GM21390 (cell line): Measurements from ENCODE around the gene TBC1D1.
"Not testable (repeated sequence)": the region's sequence is repeated elsewhere in the genome, so short reads cannot be mapped to it uniquely, and the experiment has no call there.

Experiments used
- ATAC-seq: cut with Tn5 transposase; IDR thresholded peaks from one replicate; pipeline ENCODE4 v1.9.1; 2021; ENCODE audit not compliant: unreplicated experiment

TBC1D1 gene

DNA sequence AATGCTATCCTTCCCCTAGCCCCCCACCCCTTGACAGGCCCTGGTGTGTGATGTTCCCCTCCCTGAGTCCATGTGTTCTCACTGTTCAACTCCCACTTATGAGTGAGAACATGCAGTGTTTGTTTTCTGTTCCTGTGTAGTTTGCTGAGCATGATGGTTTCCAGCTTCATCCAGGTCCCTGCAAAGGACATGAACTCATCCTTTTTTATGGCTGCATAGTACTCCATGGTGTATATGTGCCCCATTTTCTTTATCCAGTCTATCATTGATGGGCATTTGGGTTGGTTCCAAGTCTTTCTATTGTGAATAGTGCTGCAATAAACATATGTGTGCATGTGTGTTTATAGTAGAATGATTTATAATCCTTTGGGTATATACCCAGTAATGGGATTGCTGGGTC lies 32.2 kb downstream of the TBC1D1 start:
- not testable (repeated sequence) for ATAC-seq

DNA sequence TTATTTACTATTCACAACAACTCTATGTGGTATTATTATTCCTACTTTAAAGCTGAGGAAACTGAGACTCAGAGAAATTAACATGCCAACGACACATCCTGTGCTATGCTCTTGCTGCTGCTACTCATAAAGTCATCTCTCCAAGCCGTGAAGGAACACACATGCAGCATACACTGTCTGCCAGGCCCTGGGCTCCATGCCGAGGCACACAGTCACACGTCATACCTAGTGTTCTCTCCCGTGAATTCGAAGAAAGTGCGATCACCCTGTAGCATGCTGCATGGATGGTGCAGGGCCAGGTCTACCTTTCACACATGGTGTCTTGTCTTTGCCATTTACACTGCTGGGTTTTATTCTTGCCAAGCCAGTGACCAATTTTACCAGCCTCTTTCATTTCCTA lies 34.1 kb downstream of the TBC1D1 start:
- ATAC-seq = no peak

DNA sequence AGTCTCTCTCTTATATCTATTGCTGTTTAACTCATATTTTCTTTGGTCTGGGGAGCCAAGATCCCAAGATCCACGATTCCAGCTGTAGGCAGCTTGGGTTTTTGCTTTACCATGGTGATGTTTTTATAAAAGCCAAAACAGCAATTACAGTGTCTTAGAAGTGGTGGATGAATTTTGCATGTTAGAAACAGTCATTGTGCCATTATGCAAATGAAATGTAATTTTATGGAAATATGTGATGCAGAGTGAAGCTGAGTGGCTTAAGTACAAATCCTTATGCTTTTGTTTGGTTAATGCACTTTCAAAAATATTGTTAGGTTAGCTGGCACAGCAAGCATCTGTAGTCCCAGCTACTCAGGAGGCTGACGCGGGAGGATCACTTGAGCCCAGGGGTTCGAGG lies 36.5 kb downstream of the TBC1D1 start:
- ATAC-seq = no peak

DNA sequence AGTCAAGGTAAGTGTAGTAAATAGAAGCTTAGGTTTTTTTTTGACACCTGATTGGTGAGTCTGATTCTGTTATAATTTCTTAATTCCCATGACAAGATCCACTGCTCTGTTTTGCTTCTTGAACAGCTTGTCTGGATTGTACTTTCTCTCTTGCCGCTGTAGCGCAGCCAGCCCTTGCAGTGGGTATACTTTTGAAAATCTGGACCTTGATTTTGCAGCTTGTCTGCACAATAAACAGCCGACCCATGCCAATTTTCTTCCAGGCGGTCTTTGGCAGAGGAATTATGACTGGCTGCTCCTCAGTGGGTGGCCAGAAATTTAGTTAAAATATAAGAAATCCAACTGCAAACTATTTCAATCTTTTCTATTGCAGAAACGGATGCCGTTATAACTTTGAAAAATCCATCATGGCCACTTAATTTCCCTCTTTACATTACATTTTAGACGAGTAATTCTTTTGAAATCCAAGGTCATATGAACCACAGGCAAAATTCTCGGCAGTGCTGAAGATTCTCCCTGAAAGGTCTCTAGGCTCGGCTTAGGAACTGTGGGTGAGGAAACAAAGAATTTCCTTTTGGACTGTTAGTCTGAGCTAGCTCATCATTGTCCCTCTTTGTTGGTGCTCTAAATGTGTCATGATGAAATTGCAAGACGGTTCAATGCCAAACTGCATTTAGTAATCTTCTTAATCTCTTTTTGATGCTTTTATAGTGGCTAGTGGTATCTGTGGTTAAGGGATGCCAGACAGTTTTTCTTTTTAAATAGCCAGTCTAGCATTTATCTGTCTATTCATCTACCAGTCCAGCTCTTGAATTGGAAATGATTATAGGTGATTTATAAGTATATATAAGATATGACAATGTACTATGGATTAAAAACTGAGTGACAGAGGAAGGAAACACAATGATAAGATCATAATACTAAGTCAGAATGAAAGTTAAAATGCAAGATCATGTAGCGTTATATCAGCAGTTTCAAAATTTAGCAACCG lies 37.8 kb downstream of the TBC1D1 start:
- ATAC-seq = no peak

DNA sequence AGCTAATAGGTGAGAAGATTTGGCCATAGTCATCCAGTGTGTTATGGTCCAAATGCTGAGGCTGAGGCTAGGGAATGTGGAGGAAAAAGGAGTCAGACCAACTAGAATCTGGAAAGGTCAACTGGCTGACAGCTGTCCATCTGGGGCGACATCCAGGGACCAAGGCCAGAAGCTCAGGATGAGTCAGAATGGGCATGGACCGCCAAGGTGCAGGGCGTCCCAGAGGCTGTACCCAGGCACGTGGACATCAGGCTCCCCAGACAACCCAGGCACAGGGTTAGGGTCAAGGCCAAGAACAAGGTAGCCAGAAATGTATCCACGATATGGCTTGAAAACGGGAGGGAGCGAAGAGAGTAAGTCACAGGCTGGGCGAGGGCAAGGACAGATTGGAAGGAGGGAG lies 43.2 kb downstream of the TBC1D1 start:
- no peak for ATAC-seq

DNA sequence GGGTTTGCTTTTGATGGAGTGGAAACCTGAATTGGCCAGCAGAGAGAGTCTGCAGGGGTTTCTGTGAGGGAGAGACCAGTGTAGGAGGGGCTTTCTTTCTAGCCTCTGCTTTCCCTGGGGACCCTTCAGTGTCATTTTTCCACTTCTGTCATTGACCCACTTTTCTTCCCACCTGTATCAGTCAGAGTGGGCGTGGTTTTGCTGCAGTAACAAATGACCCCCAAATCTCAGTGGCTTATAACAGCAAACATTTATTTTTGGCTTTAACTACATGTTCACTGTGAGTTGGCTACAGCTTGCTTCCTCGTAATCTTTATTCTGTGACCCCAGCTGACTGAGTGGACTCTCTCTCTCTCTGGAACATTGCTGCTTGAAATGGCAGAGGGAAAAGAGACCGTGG lies 43.7 kb downstream of the TBC1D1 start:
- no peak for ATAC-seq

DNA sequence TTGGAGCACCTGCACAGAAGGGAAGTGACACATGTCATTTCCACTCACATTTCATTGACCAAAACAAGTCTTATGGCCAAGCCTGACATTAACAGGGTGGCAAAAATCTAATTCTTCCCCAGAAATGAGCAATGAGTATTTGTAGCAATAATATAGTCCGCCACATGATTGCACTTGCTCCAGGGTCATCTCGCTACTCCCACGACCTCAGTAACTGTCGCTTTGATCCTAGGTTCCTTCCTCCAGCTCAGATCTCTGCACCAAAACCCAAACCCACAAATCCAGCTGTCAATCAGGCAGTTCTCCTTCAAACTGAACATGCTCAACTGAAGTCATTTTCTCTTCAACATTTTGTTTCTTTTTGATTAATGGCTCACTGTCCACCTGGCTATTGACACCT lies 44.1 kb downstream of the TBC1D1 start:
- ATAC-seq = no peak

DNA sequence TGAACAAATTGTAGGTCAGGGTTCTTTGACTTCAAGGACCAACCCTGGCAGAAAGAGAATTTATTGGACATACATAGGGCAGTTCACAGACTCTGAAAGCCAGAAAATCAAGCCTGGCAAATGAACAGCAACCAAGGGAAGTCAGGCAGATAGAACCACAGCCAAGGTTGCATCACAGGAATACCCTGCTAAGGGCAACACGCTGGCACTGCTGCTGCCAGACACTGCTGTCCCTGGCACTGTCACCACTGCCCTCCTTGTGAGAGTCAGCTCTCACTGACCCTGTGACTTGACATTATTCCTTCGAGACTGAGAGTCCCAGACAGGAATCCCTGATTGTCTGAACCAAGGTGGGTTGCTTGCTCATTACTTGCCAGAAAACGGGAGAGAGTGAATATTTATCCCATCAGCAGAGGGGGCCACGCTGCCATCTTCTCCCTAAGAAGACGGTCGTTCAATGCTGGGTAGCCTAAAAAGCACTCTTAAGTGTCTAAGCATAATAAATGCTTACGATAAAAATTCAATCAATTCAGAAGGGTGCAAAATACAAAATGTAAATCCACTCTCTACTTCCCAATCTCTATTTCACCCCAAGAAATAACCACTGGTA lies 46.1 kb downstream of the TBC1D1 start:
- no peak for ATAC-seq

DNA sequence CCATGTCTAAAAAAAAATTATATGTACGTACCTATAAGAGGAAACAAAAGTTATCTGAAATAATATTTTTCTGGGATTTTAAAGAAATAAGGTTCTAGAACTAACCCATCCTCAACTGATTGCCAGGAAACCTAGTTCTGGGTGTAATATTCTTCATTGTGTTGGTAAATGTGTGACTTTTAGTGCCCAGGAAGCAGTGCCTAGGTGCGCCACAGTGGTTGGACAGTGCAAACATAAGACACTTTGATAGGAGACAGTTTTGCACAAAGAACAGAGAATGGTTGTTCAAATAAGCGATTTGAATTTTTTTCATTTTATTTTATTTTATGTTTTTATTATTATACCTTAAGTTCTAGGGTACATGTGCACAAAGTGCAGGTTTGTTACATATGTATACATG lies 47.3 kb downstream of the TBC1D1 start:
- no peak for ATAC-seq

DNA sequence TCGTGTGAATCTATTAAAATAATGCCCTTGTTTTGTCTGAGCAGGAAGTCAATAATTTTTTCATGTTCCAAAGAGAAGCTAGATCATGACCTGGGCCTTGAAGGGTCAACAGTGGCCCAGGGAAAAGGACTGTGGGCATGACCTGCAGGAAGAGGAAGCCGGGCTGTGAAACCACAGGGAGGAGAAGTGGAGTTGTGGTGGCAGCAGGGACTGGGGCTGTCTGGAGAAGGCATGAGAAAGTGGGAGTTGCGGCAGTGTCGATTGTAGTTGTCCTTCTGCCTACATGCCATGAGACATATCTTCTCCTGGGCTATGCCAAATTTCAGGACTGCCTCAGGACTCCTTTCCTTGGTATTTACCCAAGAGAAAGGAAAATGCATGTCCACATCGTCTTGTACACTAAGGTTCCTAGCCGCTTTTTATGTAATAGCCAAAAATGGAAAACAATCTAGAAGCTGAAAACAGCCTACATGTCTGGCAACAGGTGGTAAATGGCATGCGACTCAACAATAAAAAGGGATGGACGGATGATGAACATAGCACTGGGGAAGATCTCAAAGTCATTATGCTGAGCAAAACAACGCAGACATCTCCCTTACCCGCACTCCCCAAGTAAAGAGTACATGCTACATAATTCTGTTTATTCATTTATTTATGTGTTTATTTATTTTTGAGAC lies 55.8 kb downstream of the TBC1D1 start:
- ATAC-seq = no peak

DNA sequence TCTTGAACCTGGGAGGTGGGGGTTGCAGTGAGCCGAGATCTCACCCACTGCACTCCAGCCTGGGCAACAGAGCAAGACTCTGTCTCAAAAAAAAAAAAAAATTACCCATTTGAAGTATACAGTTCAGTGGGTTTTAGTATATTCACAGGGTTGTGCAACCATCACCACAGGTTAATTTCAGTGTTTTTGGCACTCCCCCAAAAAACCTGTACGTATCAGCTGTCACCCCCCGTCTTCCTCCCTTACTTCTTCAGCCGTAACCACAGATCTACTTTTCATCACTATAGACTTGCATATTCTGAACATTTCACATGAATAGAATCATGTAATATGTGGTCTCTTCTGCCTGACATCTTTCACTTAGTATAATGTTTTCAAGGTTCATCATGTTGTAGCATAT lies 57.7 kb downstream of the TBC1D1 start:
- ATAC-seq = no peak

DNA sequence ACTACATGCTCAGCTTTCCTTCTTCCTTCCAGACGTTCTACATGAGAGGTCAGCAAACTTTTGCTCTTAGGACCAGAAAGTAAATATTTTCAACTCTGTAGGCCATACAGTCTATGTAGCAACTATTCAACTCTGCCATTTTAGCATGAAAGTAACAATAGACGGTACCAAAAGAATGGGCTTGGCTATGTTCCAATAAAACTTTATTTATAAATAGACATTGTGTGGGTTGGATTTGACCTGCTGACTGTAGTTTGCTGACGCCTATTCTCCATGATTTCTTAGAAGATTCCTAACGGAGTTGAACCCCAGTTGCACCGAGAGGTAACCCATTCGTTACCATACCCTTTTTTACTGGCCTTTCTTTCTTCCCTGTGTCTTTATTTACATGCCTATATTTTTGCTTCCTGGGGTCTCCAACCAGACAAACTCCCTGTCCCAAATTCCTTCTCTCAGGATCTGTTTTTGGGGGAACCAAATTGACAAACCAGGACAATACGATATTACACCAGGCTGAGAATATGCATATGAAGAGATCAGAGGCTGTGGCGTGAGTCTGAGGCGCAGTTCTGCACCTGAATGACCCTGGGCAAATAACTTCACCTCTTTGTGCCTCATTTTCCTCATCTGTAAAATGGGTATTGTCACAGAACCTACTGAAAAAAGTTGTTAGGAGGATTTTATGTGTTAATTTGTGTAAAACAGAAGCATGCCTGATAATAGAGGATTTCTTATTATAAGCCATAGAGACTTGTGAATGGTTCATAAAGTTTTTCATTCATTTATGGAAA lies 58.9 kb downstream of the TBC1D1 start:
- ATAC-seq = no peak

DNA sequence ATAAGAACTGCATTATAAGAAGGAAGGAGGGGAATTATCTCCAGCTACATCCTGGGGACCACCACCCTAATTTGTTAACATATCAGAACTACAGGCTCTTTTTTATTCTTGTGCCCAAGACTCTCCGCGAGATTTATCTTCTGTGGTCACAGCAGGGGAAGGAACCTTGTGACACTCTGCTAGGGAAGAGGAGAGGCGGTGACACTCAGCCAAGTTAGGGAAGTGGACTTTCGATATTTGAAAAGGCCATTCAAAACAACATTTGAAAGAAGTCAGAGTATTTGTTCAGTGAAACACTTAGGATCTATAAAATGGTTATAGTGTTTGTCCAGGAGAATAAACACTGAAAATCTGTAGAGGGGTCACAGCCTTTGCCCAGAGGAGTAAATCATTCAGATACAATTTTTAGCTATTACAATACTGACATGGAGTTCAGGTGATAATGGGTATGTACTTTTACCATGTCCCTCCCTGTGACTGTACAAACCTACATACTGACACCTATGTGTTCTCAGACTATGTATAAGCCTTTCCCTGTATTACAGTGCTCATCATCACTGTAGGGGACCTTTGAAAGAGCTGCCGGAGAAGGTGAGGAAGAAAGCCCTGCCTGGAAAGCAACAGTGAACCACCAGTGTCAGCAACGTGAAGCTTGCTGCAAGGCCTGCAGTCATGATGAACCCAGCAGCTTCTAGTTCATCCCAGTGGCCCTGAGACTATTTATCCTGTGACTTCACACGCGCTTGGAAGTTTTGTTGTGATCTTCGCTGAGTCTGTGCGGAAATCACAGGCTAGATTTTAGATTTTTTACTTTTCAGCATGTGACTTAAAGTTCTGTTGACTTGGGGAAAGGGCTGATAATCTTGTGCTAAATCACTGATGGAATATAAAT lies 60.8 kb downstream of the TBC1D1 start:
- no peak for ATAC-seq

DNA sequence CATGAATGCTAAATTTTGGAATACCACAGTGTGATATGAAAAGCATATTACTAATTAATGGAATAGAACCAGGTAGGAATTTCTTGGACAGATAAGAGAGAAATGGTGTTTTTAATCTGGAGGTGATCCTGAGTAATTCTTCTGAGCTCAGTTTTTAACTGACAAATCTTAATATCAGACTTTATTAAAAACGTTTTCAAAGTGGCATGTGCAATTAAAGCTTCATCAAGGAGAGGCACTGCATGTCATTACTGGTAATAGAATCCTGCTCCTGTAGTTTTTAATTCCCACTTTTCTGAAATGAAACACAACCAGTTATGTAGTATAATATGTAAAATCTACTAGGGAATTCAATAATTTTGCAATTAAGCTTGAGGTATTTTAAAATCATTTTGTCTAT lies 62.3 kb downstream of the TBC1D1 start:
- no peak for ATAC-seq

DNA sequence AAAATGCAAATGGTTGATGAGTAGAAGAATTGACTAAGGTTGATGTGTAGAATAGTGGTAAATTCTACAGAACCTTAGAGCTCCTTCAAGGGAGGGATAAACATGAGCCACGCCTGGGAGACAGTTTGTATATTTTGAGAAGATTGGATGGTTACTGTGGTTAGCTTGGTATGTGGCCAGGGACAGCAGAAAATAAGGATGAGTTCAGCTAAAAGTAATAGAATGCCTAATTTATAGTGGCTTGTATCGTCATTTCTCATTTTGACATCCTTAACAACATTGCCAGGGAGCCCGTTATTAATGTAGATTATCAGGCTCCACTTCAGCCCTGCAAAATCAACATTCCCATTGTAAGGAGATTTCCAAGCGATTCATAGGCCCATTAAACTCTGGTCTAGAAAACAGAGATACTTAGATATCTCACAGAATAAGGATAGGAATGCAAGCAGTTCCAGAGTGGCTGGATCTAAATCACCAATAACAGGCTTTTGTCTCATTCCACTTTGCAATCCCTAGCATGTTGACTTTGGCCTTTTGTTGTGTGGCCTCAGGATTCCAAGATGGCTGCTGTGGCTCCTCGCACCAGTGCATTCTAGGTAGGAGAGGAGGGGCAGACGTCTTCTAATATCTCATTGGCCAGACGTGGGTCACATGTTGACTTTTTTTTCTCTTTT lies 62.9 kb downstream of the TBC1D1 start:
- no peak for ATAC-seq

DNA sequence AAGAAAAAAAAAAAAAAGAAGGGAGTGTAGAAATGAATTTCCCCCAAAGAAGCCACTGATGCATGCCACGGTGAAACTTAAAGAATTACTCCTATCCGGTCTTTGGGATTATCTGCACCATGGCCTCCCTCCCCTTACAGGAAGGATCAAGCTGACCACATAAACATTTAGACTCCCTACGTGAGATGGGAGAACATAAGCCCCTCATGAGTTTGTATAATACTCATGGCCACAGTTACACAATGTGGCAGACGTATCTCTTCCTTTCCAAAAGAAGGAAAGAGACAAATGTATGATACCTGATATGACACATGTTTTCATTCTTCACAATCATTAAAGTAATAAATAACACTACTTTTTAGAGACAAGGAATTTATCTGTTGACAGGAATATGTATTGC lies 66.1 kb downstream of the TBC1D1 start:
- ATAC-seq = no peak

DNA sequence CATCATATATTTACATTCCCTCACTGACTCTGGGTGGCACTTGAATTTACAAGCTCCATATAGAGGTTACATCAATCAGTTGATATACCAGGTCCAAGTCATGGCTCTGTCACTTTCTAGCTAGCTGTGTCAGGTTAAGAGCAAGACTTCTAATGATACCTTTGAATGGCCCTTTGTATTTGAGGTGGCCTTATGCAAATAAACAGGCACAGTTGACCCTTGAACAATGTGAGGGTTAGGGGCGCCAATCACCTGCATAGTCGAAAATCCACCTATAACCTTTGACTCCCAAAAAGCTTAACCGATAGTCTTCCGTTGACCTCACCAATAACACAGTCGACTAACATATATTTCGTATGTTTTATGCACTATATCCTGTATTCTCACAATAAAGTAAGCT lies 68.0 kb downstream of the TBC1D1 start:
- no peak for ATAC-seq

DNA sequence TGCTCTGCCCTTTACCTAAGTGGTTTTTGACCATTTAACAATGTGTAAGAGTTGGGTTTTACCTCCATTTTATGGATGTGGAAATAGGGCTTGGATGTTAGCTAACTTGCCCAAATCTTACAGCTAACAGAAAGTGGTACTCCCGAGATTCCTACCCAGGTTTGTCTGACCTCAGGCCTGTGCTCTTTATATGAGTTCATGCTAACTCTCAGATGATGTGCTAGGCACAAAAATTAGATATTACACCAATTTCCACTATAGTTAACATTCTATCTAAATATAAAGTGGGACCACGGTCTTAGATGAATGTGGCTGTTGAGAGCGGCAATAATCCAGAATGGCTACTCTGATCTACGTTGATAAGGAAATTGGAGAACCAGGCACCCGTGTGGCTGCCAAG lies 69.2 kb downstream of the TBC1D1 start, which contains the start of gene PTTG2:
Gene PTTG2, plus strand, starts transcription at position 301 of the 400 bp plus-strand sequence. Its CDS starts 37 bp downstream, at position 338.
- no peak for ATAC-seq

DNA sequence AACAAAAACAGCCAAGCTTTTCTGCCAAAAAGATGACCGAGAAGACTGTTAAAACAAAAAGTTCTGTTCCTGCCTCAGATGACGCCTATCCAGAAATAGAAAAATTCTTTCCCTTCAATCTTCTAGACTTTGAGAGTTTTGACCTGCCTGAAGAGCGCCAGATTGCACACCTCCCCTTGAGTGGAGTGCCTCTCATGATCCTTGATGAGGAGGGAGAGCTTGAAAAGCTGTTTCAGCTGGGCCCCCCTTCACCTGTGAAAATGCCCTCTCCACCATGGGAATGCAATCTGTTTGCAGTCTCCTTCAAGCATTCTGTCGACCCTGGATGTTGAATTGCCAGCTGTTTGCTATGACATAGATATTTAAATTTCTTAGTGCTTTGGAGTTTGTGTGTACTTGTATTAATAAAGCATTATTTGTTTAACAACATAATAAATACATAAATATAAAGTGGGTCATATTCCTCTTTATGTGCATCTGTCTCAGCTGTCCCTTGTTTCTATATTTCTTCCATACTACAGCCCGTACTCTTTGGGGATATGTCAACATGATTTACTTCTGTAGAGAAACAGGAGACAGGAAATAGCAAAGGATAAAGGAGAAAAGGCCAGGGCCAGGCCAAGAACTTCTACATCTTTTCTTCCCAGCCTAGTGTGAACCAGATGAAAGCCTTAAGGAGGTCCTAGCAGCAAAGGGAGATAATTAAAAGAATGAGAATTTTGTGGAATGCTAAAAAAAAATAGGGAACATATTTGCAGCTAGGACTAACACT lies 70.0 kb downstream of the TBC1D1 start:
- no peak for ATAC-seq
